Suprapubic skin (tissue), 4 donors: ENCODE measurements around the gene EME1. TPM values are rescaled to one million over a fixed set of nuclear protein-coding genes. Genes with fewer than 3 reads are reported as not detected.
A peak's percentile ranks its signal among the peaks of the same experiment; 100 is the strongest.

Source experiments
- DNase-seq, 2 donors: peaks; one replicate each; pipeline ENCODE4 v3.0.0-alpha.2; 2019; ENCODE audit warnings: low spot score in 2 of 2
- H3K27ac ChIP-seq: fragments of 200-600 bp; sonication (generic); one replicate; pipeline ENCODE4 v1.5.1; 2019
- H3K27me3 ChIP-seq: fragments of 200-600 bp; sonication (generic); one replicate; pipeline ENCODE4 v1.5.1; 2019
- H3K36me3 ChIP-seq: fragments of 200-600 bp; sonication (generic); one replicate; pipeline ENCODE4 v1.5.1; 2019
- H3K4me1 ChIP-seq: fragments of 200-600 bp; sonication (generic); one replicate; pipeline ENCODE4 v1.5.1; 2019
- H3K4me3 ChIP-seq: fragments of 200-600 bp; sonication (generic); one replicate; pipeline ENCODE4 v1.5.1; 2019; ENCODE audit warnings: mild to moderate bottlenecking
- H3K9me3 ChIP-seq: fragments of 200-600 bp; sonication (generic); one replicate; pipeline ENCODE4 v1.5.1; 2019
- CTCF ChIP-seq, 2 donors: fragments of 200-600 bp in 1 of 2; fragments of 450-650 bp in 1 of 2; sonication (generic) in 1 of 2; IDR thresholded peaks; one replicate each; pipeline ENCODE4 v1.5.1; 2016 to 2019; ENCODE audit warnings: antibody characterized with exemption in 2 of 2, mild to moderate bottlenecking in 1 of 2, moderate library complexity in 1 of 2
- EP300 ChIP-seq: sonication (generic); formaldehyde crosslinking; IDR thresholded peaks from one replicate; pipeline ENCODE4 v1.6.1; 2017; ENCODE audit warnings: antibody characterized with exemption
- POLR2A ChIP-seq, 2 donors: fragments of 450-650 bp; IDR thresholded peaks; one replicate each; pipeline ENCODE4 v1.6.1; 2017; ENCODE audit warnings: antibody characterized with exemption in 2 of 2, mild to moderate bottlenecking in 2 of 2, moderate library complexity in 2 of 2
- POLR2AphosphoS5 ChIP-seq, 3 donors: sonication (generic); formaldehyde crosslinking; IDR thresholded peaks; one replicate each; pipeline ENCODE4 v1.6.1; 2017; ENCODE audit warnings: antibody characterized with exemption in 3 of 3
- WGBS: methylation state at CpG from one replicate; pipeline ENCODE4 v1.1.5; 2018; 5-methylcytosine and 5-hydroxymethylcytosine counted together
- total RNA-seq, 4 donors: library from RNA; depleted of rRNA; stranded (reverse); fragments of >200 nt; gene quantifications; one replicate each; pipeline ENCODE4 v1.1.0, GENCODE V29; 2016

EME1 gene
- total RNA-seq, 4 donors from 2014 or later: 0.39 to 2.5 (median 0.98) TPM

- DNase-seq: no peak
- Histone ChIP-seq H3K9me3 (no peaks in the 10 kb centered on the region), H3K27me3 (no peaks in the 10 kb centered on the region), H3K27ac (no peak overlapping the region), H3K4me3 (no peak overlapping the region), H3K4me1 (peaks cover 29% of the 10 kb centered on the region), H3K36me3 (no peaks in the 10 kb centered on the region)
- no peak for TF ChIP-seq POLR2A (IDR thresholded peaks at IDR 0.05)
- TF ChIP-seq POLR2AphosphoS5 (IDR thresholded peaks at IDR 0.05): no peak
- TF ChIP-seq CTCF (IDR thresholded peaks at IDR 0.05): no peak
- TF ChIP-seq EP300: no peak
- 81% methylated on average over 6 of the region's 6 CpGs for WGBS
Measured at GRCh38 chr17:50420419-50421112, 47.5 kb downstream of the EME1 start.

GRCh38 chr17:50421308-50422051 lies 48.5 kb downstream of the EME1 start:
- TF ChIP-seq EP300: no peak
- no peak for TF ChIP-seq CTCF (IDR thresholded peaks at IDR 0.05)
- TF ChIP-seq POLR2A (IDR thresholded peaks at IDR 0.05): no peak
- no peak for TF ChIP-seq POLR2AphosphoS5 (IDR thresholded peaks at IDR 0.05)
- no peak for DNase-seq
- H3K4me1 ChIP-seq: peaks cover 38% of the 10 kb centered on the region
- H3K27me3 ChIP-seq: no peaks in the 10 kb centered on the region
- no peaks in the 10 kb centered on the region for H3K36me3 ChIP-seq
- H3K9me3 ChIP-seq: no peaks in the 10 kb centered on the region
- 34% methylated on average over 3 of the region's 3 CpGs for WGBS
- peak overlapping the region; percentile 17 for H3K4me3 ChIP-seq
- no peak overlapping the region for H3K27ac ChIP-seq

- 95% methylated on average over 2 of the region's 2 CpGs for WGBS
- DNase-seq: no peak
- Histone ChIP-seq H3K4me3 (no peak overlapping the region), H3K36me3 (no peaks in the 10 kb centered on the region), H3K9me3 (no peaks in the 10 kb centered on the region), H3K4me1 (peaks cover 50% of the 10 kb centered on the region), H3K27ac (no peak overlapping the region), H3K27me3 (no peaks in the 10 kb centered on the region)
- TF ChIP-seq POLR2AphosphoS5 (IDR thresholded peaks at IDR 0.05) (no peak), POLR2A (IDR thresholded peaks at IDR 0.05) (no peak), CTCF (IDR thresholded peaks at IDR 0.05) (no peak), EP300 (no peak)
Measured at GRCh38 chr17:50422738-50423137, 49.7 kb downstream of the EME1 start.

- H3K36me3 ChIP-seq: no peaks in the 10 kb centered on the region
- no peaks in the 10 kb centered on the region for H3K27me3 ChIP-seq
- peaks cover 58% of the 10 kb centered on the region for H3K4me1 ChIP-seq
- no peak for TF ChIP-seq CTCF (IDR thresholded peaks at IDR 0.05)
- TF ChIP-seq POLR2A (IDR thresholded peaks at IDR 0.05): no peak
- no peak for TF ChIP-seq POLR2AphosphoS5 (IDR thresholded peaks at IDR 0.05)
- no peak for TF ChIP-seq EP300
- WGBS: 48% methylated on average over 6 of the region's 6 CpGs
- no peak overlapping the region for H3K27ac ChIP-seq
- no peaks in the 10 kb centered on the region for H3K9me3 ChIP-seq
- no peak overlapping the region for H3K4me3 ChIP-seq
- DNase-seq: no peak
Measured at GRCh38 chr17:50423553-50424159, 50.6 kb downstream of the EME1 start.
